ENCODE measurements around the gene PTPRZ1.

- no peak for TF ChIP-seq EZH2 (IDR thresholded peaks at IDR 0.05; ENCODE audit: borderline replicate concordance, low read length)
- TF ChIP-seq, protein P1, sequence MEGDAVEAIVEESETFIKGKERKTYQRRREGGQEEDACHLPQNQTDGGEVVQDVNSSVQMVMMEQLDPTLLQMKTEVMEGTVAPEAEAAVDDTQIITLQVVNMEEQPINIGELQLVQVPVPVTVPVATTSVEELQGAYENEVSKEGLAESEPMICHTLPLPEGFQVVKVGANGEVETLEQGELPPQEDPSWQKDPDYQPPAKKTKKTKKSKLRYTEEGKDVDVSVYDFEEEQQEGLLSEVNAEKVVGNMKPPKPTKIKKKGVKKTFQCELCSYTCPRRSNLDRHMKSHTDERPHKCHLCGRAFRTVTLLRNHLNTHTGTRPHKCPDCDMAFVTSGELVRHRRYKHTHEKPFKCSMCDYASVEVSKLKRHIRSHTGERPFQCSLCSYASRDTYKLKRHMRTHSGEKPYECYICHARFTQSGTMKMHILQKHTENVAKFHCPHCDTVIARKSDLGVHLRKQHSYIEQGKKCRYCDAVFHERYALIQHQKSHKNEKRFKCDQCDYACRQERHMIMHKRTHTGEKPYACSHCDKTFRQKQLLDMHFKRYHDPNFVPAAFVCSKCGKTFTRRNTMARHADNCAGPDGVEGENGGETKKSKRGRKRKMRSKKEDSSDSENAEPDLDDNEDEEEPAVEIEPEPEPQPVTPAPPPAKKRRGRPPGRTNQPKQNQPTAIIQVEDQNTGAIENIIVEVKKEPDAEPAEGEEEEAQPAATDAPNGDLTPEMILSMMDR (conservative IDR thresholded peaks at IDR 0.05 in 1 of 2, IDR thresholded peaks at IDR 0.05 in 1 of 2; ENCODE audit: extremely low read depth in 1 of 2, insufficient read depth in 1 of 2, low read depth in 1 of 2, low read length in 2 of 2) = no peak
Measured at GRCh38 chr7:121954803-121955202, 81.8 kb downstream of the PTPRZ1 start.

Data from mammary epithelial cell (primary cell).